NCI-H460 (cell line): ENCODE measurements around the gene ZYG11B. TPM values are rescaled to one million over a fixed set of nuclear protein-coding genes. Genes with fewer than 3 reads are reported as not detected.
"Not testable (repeated sequence)": the region's sequence is repeated elsewhere in the genome, so short reads cannot be mapped to it uniquely, and the experiment has no call there.

Experiments used
- DNase-seq: peaks from one replicate; pipeline ENCODE4 v3.0.0-alpha.2; 2016; ENCODE audit warnings: low read depth; ENCODE audit errors: extremely low read depth
- polyA plus RNA-seq: library from polyadenylated mRNA; depleted of rRNA; stranded (reverse); fragments of >200 nt; gene quantifications from 2 replicates; pipeline ENCODE4 v1.2.3, GENCODE V29; 2014; cell fraction: nucleus; rRNA removed
- total RNA-seq: library from RNA; depleted of rRNA; stranded (reverse); fragments of >200 nt; shearing (Covaris generic); gene quantifications from 2 replicates; pipeline ENCODE4 v1.2.3, GENCODE V29; 2014; rRNA removed

The ZYG11B gene
- 12.6 and 13.8 TPM in 2 replicates for total RNA-seq
- 5.6 and 8.3 TPM in 2 replicates for polyA plus RNA-seq

- peak; percentile 75 for DNase-seq
Measured at GRCh38 chr1:52726265-52727113, at the start of gene ZYG11B. Gene ZYG11B (plus strand): TSS chr1:52726453. CDS start chr1:52726654, 201 bp downstream.

- DNase-seq, result no peak
Measured at GRCh38 chr1:52677076-52677806, 49.0 kb upstream of the ZYG11B start.

- no peak for DNase-seq
Measured at GRCh38 chr1:52679048-52679447, 47.2 kb upstream of the ZYG11B start.

- no peak for DNase-seq
Measured at GRCh38 chr1:52679498-52679897, 46.8 kb upstream of the ZYG11B start.

- no peak for DNase-seq
Measured at GRCh38 chr1:52680353-52680752, 45.9 kb upstream of the ZYG11B start.

- DNase-seq, result no peak
Measured at GRCh38 chr1:52681136-52681535, 45.1 kb upstream of the ZYG11B start.

- no peak for DNase-seq
Measured at GRCh38 chr1:52683367-52683940, 42.8 kb upstream of the ZYG11B start.

- no peak for DNase-seq
Measured at GRCh38 chr1:52684545-52684944, 41.7 kb upstream of the ZYG11B start.

GRCh38 chr1:52686261-52686751, 39.9 kb upstream of the ZYG11B start:
- DNase-seq, result peak; percentile 45

- DNase-seq, result no peak
Measured at GRCh38 chr1:52686830-52687229, 39.4 kb upstream of the ZYG11B start.

GRCh38 chr1:52691821-52692220, 34.4 kb upstream of the ZYG11B start:
- DNase-seq, result no peak

GRCh38 chr1:52692697-52693096, 33.6 kb upstream of the ZYG11B start:
- no peak for DNase-seq

- not testable (repeated sequence) for DNase-seq
Measured at GRCh38 chr1:52693351-52693750, 32.9 kb upstream of the ZYG11B start.

GRCh38 chr1:52693843-52694242, 32.4 kb upstream of the ZYG11B start:
- no peak for DNase-seq

- DNase-seq, result no peak
Measured at GRCh38 chr1:52695627-52696026, 30.6 kb upstream of the ZYG11B start.

GRCh38 chr1:52697795-52698674, 28.2 kb upstream of the ZYG11B start, which contains the start of gene COA7:
Gene COA7 (minus strand): TSS chr1:52698347. CDS start chr1:52698326, 21 bp downstream.
- peak; percentile 68 for DNase-seq

GRCh38 chr1:52702886-52703787, 23.1 kb upstream of the ZYG11B start:
- DNase-seq, result peak; percentile 86

- no peak for DNase-seq
Measured at GRCh38 chr1:52706136-52706670, 20.1 kb upstream of the ZYG11B start.
